Neuronal stem cell (in vitro differentiated cells): ENCODE data around the gene TARDBP.

Experiments
- DNase-seq: peaks from one replicate; pipeline ENCODE4 v3.0.0-alpha.2; 2013; ENCODE audit warnings: low spot score
- H2AFZ ChIP-seq: one replicate; pipeline ENCODE4 v1.6.1; 2013; ENCODE audit warnings: mild to moderate bottlenecking, low read length, inconsistent platforms
- H2AK5ac ChIP-seq: 2 replicates; pipeline ENCODE4 v1.6.1; 2013; ENCODE audit warnings: low read depth, mild to moderate bottlenecking, inconsistent platforms, low read length, moderate library complexity, mixed read lengths
- H2BK120ac ChIP-seq: 2 replicates; pipeline ENCODE4 v1.6.1; 2013; ENCODE audit warnings: low read depth, mild to moderate bottlenecking, inconsistent platforms, low read length, moderate library complexity, mixed read lengths
- H2BK12ac ChIP-seq: one replicate; pipeline ENCODE4 v1.6.1; 2013; ENCODE audit warnings: low read length, inconsistent platforms
- H2BK15ac ChIP-seq: 2 replicates; pipeline ENCODE4 v1.6.1; 2013; ENCODE audit warnings: mild to moderate bottlenecking, low read length, inconsistent platforms, mixed read lengths
- H2BK5ac ChIP-seq: one replicate; pipeline ENCODE4 v1.6.1; 2013; ENCODE audit warnings: inconsistent platforms, mild to moderate bottlenecking, low read length, moderate library complexity
- H3K14ac ChIP-seq: one replicate; pipeline ENCODE4 v1.6.1; 2013; ENCODE audit warnings: low read length, inconsistent platforms
- H3K18ac ChIP-seq: 2 replicates; pipeline ENCODE4 v1.6.1; 2013; ENCODE audit warnings: low read length, inconsistent platforms
- H3K23ac ChIP-seq: 2 replicates; pipeline ENCODE4 v1.6.1; 2013; ENCODE audit warnings: low read depth, mild to moderate bottlenecking, mixed read lengths, low read length, inconsistent platforms; ENCODE audit not compliant: poor library complexity
- H3K27ac ChIP-seq: replicated peaks from 3 replicates; pipeline ENCODE4 v1.5.1; 2013; ENCODE audit warnings: low read length, inconsistent platforms
- H3K27me3 ChIP-seq, 3 experiments: 2 replicates each; pipeline ENCODE4 v1.6.1; 2013; ENCODE audit warnings: low read length in 3 of 3, mild to moderate bottlenecking in 2 of 3, inconsistent platforms in 1 of 3, low read depth in 1 of 3, mixed read lengths in 1 of 3, moderate library complexity in 1 of 3; ENCODE audit not compliant: control insufficient read depth in 3 of 3, insufficient read depth in 3 of 3
- H3K36me3 ChIP-seq, 2 donors: replicated peaks in 1 of 2; 2 replicates each; pipeline ENCODE4 v1.6.1; 2013; ENCODE audit warnings: low read length in 2 of 2; ENCODE audit not compliant: control insufficient read depth in 2 of 2, insufficient read depth in 2 of 2
- H3K4ac ChIP-seq: 2 replicates; pipeline ENCODE4 v1.6.1; 2013; ENCODE audit warnings: inconsistent platforms, mild to moderate bottlenecking, low read length, moderate library complexity
- H3K4me1 ChIP-seq, 2 donors: 1 replicate in 1 of 2; 2 replicates in 1 of 2; pipeline ENCODE4 v1.6.1; 2013; ENCODE audit warnings: low read length in 2 of 2, low read depth in 1 of 2; ENCODE audit not compliant: control insufficient read depth in 2 of 2, insufficient read depth in 1 of 2
- H3K4me2 ChIP-seq: one replicate; pipeline ENCODE4 v1.6.1; 2013; ENCODE audit warnings: mild to moderate bottlenecking, low read length, inconsistent platforms; ENCODE audit not compliant: insufficient read depth, poor library complexity, severe bottlenecking
- H3K4me3 ChIP-seq, 2 donors: 2 replicates each; pipeline ENCODE4 v1.5.1; 2013; ENCODE audit warnings: low read length in 2 of 2, mild to moderate bottlenecking in 2 of 2, inconsistent platforms in 1 of 2, moderate library complexity in 1 of 2
- H3K79me1 ChIP-seq: one replicate; pipeline ENCODE4 v1.6.1; 2013; ENCODE audit warnings: low read depth, mild to moderate bottlenecking, inconsistent platforms, low read length, moderate library complexity
- H3K9ac ChIP-seq: one replicate; pipeline ENCODE4 v1.6.1; 2013; ENCODE audit warnings: mild to moderate bottlenecking, low read depth, low read length, inconsistent platforms; ENCODE audit not compliant: poor library complexity
- H3K9me3 ChIP-seq, 2 donors: replicated peaks in 1 of 2; 2 replicates each; pipeline versions ENCODE3 to v1.6.1; 2013; ENCODE audit warnings: low read length in 2 of 2, mild to moderate bottlenecking in 2 of 2, inconsistent platforms in 1 of 2, low read depth in 1 of 2, mixed read lengths in 1 of 2, moderate library complexity in 1 of 2; ENCODE audit not compliant: control insufficient read depth in 2 of 2, insufficient read depth in 1 of 2
- H4K8ac ChIP-seq: one replicate; pipeline ENCODE4 v1.6.1; 2013; ENCODE audit warnings: low read depth, mild to moderate bottlenecking, inconsistent platforms, low read length, moderate library complexity
- H4K91ac ChIP-seq: one replicate; pipeline ENCODE4 v1.6.1; 2013; ENCODE audit warnings: low read length, low read depth, mild to moderate bottlenecking, inconsistent platforms; ENCODE audit not compliant: poor library complexity
- WGBS, 2 donors: extraction: QIAGEN DNeasy Blood & Tissue Kit; methylation state at CpG; one replicate each; pipeline ENCODE4 v1.1.7; 2013; ENCODE audit warnings: missing lambda C conversion rate in 2 of 2, mixed read lengths in 1 of 2; ENCODE audit not compliant: insufficient read length in 2 of 2, insufficient replicate concordance in 1 of 2; ENCODE audit errors: extremely low coverage in 2 of 2; 5-methylcytosine and 5-hydroxymethylcytosine counted together

The TARDBP gene

DNA sequence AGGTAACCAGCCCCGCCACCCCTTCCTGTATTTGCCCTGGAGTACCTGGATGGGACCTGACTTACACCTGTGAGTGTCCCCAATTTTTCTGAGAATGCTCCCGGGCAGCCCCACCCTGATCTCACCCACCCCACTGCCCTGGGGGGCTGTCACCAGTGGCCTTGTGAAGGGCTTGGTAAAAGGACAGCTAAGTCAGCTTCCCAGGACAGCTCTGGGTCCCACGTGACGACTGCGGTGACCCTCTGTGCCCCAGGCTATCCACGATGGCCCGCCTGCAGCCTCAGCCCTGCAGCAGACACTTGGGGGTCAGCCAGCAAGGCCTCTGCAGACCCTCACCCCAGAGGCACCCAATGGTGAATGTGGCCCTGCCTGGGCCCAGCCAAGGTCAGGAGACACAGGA, 41.7 kb downstream of the TARDBP start:
- Histone ChIP-seq H3K79me1 (no peaks in the 10 kb centered on the region), H3K9me3 (no peaks in the 10 kb centered on the region)

DNA sequence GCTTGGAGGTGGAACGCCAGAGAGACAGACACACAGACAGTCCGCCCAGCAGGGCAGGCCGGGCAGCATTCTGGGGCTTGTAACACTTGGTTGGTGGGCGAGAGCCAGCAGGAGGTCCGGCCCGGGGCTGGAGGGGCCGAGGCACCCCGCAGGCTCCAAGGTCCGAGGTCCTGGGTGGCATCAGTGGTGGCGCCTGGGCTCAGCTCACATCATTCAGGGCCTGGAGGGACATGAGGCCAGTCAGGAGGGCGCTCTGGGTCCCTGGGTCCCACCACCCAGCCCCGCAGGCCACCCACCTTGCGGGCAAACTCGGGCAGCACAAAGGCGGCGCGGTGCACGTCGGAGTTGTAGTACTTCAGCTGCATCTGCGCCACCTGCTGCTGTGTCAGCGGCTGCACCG, 42.2 kb downstream of the TARDBP start:
- WGBS, 2 donors = no CpG with 5 or more reads among the region's 22 CpGs
- H4K8ac ChIP-seq = no peak overlapping the region
- no peak overlapping the region for H2AFZ ChIP-seq
- no peak overlapping the region for H2BK5ac ChIP-seq
- no peak overlapping the region for H3K23ac ChIP-seq
- H3K4me2 ChIP-seq = no peak overlapping the region
- H4K91ac ChIP-seq = no peak overlapping the region
- no peak overlapping the region for H3K18ac ChIP-seq
- H3K36me3 ChIP-seq = peaks cover 10 to 46% of the 10 kb centered on the region in 2 donors
- no peak overlapping the region for H3K4me3 ChIP-seq
- peaks cover 7 to 19% of the 10 kb centered on the region in 2 donors for H3K4me1 ChIP-seq
- no peak overlapping the region for H3K27ac ChIP-seq
- no peak overlapping the region for H3K9ac ChIP-seq
- H3K27me3 ChIP-seq = no peaks in the 10 kb centered on the region
- DNase-seq = no peak
- no peak overlapping the region for H3K4ac ChIP-seq
- no peaks in the 10 kb centered on the region for H3K9me3 ChIP-seq
- no peak overlapping the region for H2BK15ac ChIP-seq
- H2BK120ac ChIP-seq = no peak overlapping the region
- H3K14ac ChIP-seq = no peak overlapping the region
- H2AK5ac ChIP-seq = no peak overlapping the region
- peaks cover 3% of the 10 kb centered on the region for H3K79me1 ChIP-seq
- no peak overlapping the region for H2BK12ac ChIP-seq

More for the DNA sequence above, 41.7 kb downstream of the TARDBP start:
- no peak overlapping the region for H3K23ac ChIP-seq
- peak overlapping the region; percentile 92 for H4K8ac ChIP-seq
- peaks cover 7 to 19% of the 10 kb centered on the region in 2 donors for H3K4me1 ChIP-seq
- H3K27me3 ChIP-seq = no peaks in the 10 kb centered on the region
- H3K4me3 ChIP-seq = no peak overlapping the region
- no peak overlapping the region for H2BK5ac ChIP-seq
- no peak overlapping the region for H3K27ac ChIP-seq
- no peak overlapping the region for H2AFZ ChIP-seq
- no peak overlapping the region for H3K4ac ChIP-seq
- H2BK120ac ChIP-seq = no peak overlapping the region
- no peak overlapping the region for H3K9ac ChIP-seq
- peaks cover 10 to 46% of the 10 kb centered on the region in 2 donors for H3K36me3 ChIP-seq
- no CpG with 5 or more reads among the region's 7 CpGs for WGBS, 2 donors
- H3K18ac ChIP-seq = no peak overlapping the region
- H2AK5ac ChIP-seq = no peak overlapping the region
- no peak overlapping the region for H3K14ac ChIP-seq
- H2BK15ac ChIP-seq = no peak overlapping the region
- H2BK12ac ChIP-seq = no peak overlapping the region
- no peak overlapping the region for H4K91ac ChIP-seq
- no peak for DNase-seq
- H3K4me2 ChIP-seq = no peak overlapping the region

DNA sequence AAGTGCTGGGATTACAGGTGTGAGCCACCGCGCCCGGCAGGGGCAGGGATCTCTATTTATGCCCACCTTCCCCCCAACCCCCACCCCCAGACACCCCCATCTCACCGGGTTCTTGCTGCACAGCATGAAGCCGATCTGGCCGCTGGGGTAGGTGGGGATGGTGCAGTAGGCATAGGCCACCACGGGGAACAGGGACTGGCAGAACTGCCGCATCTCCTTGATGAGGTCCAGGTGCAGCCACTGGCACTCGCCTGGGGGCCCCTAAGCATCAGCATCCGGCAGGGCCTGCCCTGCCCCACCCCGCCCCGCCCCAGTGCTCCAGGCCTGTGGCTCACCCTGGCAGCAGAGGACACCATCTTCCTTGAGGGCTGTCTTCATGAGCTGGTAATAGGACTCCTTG, 43.2 kb downstream of the TARDBP start:
- Histone ChIP-seq H3K27ac (no peak overlapping the region), H2BK12ac (no peak overlapping the region), H4K91ac (no peak overlapping the region), H4K8ac (no peak overlapping the region), H3K14ac (no peak overlapping the region), H2AK5ac (no peak overlapping the region), H3K27me3 (no peaks in the 10 kb centered on the region), H3K4me2 (no peak overlapping the region), H3K9ac (no peak overlapping the region), H2BK120ac (no peak overlapping the region), H3K79me1 (peaks cover 4% of the 10 kb centered on the region), H3K4me3 (no peak overlapping the region), H2BK15ac (no peak overlapping the region), H3K18ac (no peak overlapping the region), H3K4me1 (peaks cover 7 to 19% of the 10 kb centered on the region in 2 donors), H2AFZ (no peak overlapping the region), H3K4ac (no peak overlapping the region), H2BK5ac (no peak overlapping the region), H3K9me3 (no peaks in the 10 kb centered on the region), H3K36me3 (peaks cover 10 to 46% of the 10 kb centered on the region in 2 donors), H3K23ac (no peak overlapping the region)
- no CpG with 5 or more reads among the region's 12 CpGs for WGBS, 2 donors
- DNase-seq = no peak

DNA sequence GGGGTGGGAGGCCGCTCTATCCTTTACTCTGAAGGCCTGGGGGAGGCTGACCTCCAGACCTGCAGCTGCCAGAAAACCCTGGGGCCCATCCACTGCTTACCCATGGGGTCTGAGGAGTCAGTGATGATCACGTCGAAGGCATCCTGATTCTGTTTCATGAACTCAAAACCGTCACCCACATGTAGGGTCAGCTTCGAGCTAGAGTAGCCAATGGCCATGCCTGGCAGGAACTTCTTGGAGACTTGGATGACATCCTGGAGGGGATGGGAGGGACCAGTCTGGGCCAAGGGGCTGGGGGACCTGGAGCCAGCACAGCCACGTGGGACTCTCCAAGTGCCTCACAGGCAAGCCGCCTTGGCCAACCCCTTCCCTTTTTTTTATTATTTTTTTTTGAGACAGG, 44.0 kb downstream of the TARDBP start:
- Histone ChIP-seq H3K4me3 (no peak overlapping the region), H3K14ac (no peak overlapping the region), H4K91ac (no peak overlapping the region), H3K27ac (no peak overlapping the region), H3K23ac (no peak overlapping the region), H3K79me1 (peaks cover 4% of the 10 kb centered on the region), H3K9me3 (no peaks in the 10 kb centered on the region), H2AFZ (no peak overlapping the region), H2BK120ac (no peak overlapping the region), H3K18ac (no peak overlapping the region), H3K36me3 (peaks cover 10 to 46% of the 10 kb centered on the region in 2 donors), H3K4ac (no peak overlapping the region), H2BK15ac (no peak overlapping the region), H2AK5ac (no peak overlapping the region), H3K27me3 (no peaks in the 10 kb centered on the region), H3K4me1 (peaks cover 10 to 22% of the 10 kb centered on the region in 2 donors), H3K9ac (no peak overlapping the region), H3K4me2 (no peak overlapping the region), H4K8ac (no peak overlapping the region), H2BK5ac (no peak overlapping the region), H2BK12ac (no peak overlapping the region)
- WGBS, 2 donors = no CpG with 5 or more reads among the region's 7 CpGs
- DNase-seq = no peak
